Panc1 (cell line): ENCODE data around the gene TP53BP2. TPM values are rescaled to one million over a fixed set of nuclear protein-coding genes. Genes with fewer than 3 reads are reported as not detected.

Experiments
- ATAC-seq: fragments of 200-7000 bp; cut with Tn5 transposase; 2 replicates; pipeline ENCODE4 v1.9.1; 2020; ENCODE audit warnings: mild to moderate bottlenecking, moderate library complexity
- BruUV-seq: library from RNA; stranded (reverse); fragments of 400-500 nt; replicated peaks from 2 replicates; lab custom pipeline; 2021; lab: Mats Ljungman, UMichigan
- CTCF ChIA-PET: fragments of 300-600 bp; sonication (Branson Sonifier 250); formaldehyde crosslinking; loops from one replicate; lab custom pipeline; 2022; ENCODE audit warnings: antibody characterized with exemption; lab: Charles Lee
- POLR2A ChIA-PET: fragments of 300-600 bp; sonication (Branson Sonifier 250); formaldehyde crosslinking; loops from one replicate; lab custom pipeline; 2022; ENCODE audit warnings: antibody characterized with exemption; lab: Charles Lee
- DNase-seq: peaks from one replicate; pipeline ENCODE4 v3.0.0-alpha.2; 2010; ENCODE audit warnings: low read depth, low spot score
- H3K27ac ChIP-seq: 2 replicates; pipeline ENCODE4 v1.5.1; 2011; ENCODE audit warnings: mild to moderate bottlenecking, low read length, inconsistent platforms
- H3K27me3 ChIP-seq: fragments of 200-500 bp; sonication (Bioruptor generic); 2 replicates; pipeline ENCODE4 v1.6.0; 2014; ENCODE audit warnings: low read length, inconsistent platforms; ENCODE audit not compliant: control insufficient read depth, insufficient read depth
- H3K36me3 ChIP-seq: fragments of 200-500 bp; sonication (Bioruptor generic); 2 replicates; pipeline ENCODE4 v1.5.1; 2014; ENCODE audit warnings: inconsistent platforms, mild to moderate bottlenecking, low read length, moderate library complexity; ENCODE audit not compliant: control insufficient read depth, insufficient read depth
- H3K4me1 ChIP-seq: 2 replicates; pipeline ENCODE4 v1.5.1; 2011; ENCODE audit warnings: inconsistent platforms, mild to moderate bottlenecking, low read length, moderate library complexity; ENCODE audit not compliant: control insufficient read depth, insufficient read depth
- H3K4me3 ChIP-seq, 2 experiments: 2 replicates each; pipeline ENCODE4 v1.5.1; 2011 to 2012; ENCODE audit warnings: low read depth in 2 of 2, low read length in 2 of 2, mild to moderate bottlenecking in 2 of 2, inconsistent platforms in 1 of 2, moderate library complexity in 1 of 2
- H3K9me3 ChIP-seq: fragments of 200-500 bp; sonication (Bioruptor generic); 2 replicates; pipeline ENCODE4 v1.5.1; 2014; ENCODE audit warnings: low read depth, mild to moderate bottlenecking, inconsistent platforms, low read length, moderate library complexity; ENCODE audit not compliant: control insufficient read depth, insufficient read depth
- CTCF ChIP-seq: fragments of 450-650 bp; IDR thresholded peaks from 2 replicates; pipeline ENCODE4 v1.5.1; 2017; ENCODE audit warnings: mild to moderate bottlenecking
- POLR2AphosphoS5 ChIP-seq: IDR thresholded peaks from 2 replicates; pipeline ENCODE4 v1.6.1; 2012; ENCODE audit warnings: mild to moderate bottlenecking, low read depth, low read length, moderate library complexity
- REST ChIP-seq, 2 experiments: IDR thresholded peaks; 2 replicates each; pipeline ENCODE4 v1.6.1; 2011 to 2012; ENCODE audit warnings: low read depth in 2 of 2, control low read depth in 1 of 2, low read length in 1 of 2, mild to moderate bottlenecking in 1 of 2, moderate library complexity in 1 of 2; ENCODE audit not compliant: insufficient read depth in 1 of 2
- SIN3A ChIP-seq: IDR thresholded peaks from 2 replicates; pipeline ENCODE4 v1.6.1; 2012; ENCODE audit warnings: low read depth, mild to moderate bottlenecking, low read length, moderate library complexity, borderline replicate concordance; ENCODE audit not compliant: insufficient read depth
- TCF7L2 ChIP-seq: IDR thresholded peaks from 2 replicates; pipeline ENCODE4 v1.6.1; 2011; ENCODE audit warnings: mild to moderate bottlenecking, low read depth, low read length, inconsistent platforms
- in situ Hi-C: cut with HindIII; loops from 2 replicates; pipeline ENCODE4 v1.10.0; 2016; ENCODE audit warnings: low sequenced_read_pairs, low pct_unique_long_range_greater_than_20kb
- intact Hi-C: fragments of 100-400 bp; cut with micrococcal nuclease; formaldehyde crosslinking; loops from one replicate; pipeline ENCODE4 v1.10.0; 2022; ENCODE audit not compliant: unreplicated experiment
- total RNA-seq: library from RNA; stranded (reverse); gene quantifications from one replicate; pipeline ENCODE4 v1.2.1, GENCODE V29; 2021; ENCODE audit not compliant: unreplicated experiment

TP53BP2 gene
- total RNA-seq, 1 experiment from 2014 or later = 51.4 TPM

- BruUV-seq = no TSS peak
- peaks cover 10% of the 10 kb centered on the region; the same call in 1 of the 2 replicates for H3K36me3 ChIP-seq
- H3K27ac ChIP-seq = no peak overlapping the region
- H3K27me3 ChIP-seq = no peaks in the 10 kb centered on the region
- ATAC-seq (no peak), DNase-seq (no peak)
- H3K4me3 ChIP-seq = no peak overlapping the region
- no peaks in the 10 kb centered on the region for H3K9me3 ChIP-seq
- ChIA-PET POLR2A (interaction anchor here (0.6 kb wide), 1 partner anchor 663 kb away, joined by 3 read pairs; no protein-coding TSS in a partner anchor), CTCF (no interaction called here)
- in situ Hi-C loops (no loop called here), intact Hi-C loops (no loop called here)
- peaks cover 14% of the 10 kb centered on the region for H3K4me1 ChIP-seq
- no peak for TF ChIP-seq POLR2AphosphoS5
- TF ChIP-seq CTCF = no peak
- TF ChIP-seq SIN3A = no peak
- TF ChIP-seq TCF7L2 = no peak
- no peak for TF ChIP-seq REST (IDR thresholded peaks at IDR 0.05; ENCODE audit: insufficient read depth in 1 of 2, low read depth in 2 of 2, low read length in 1 of 2)
Measured at GRCh38 chr1:223780949-223781348, 64.8 kb downstream of the TP53BP2 start.

GRCh38 chr1:223780318-223780717, 65.4 kb downstream of the TP53BP2 start:
- H3K4me3 ChIP-seq = no peak overlapping the region
- POLR2A ChIA-PET = interaction anchor here (0.6 kb wide), 1 partner anchor 664 kb away, joined by 3 read pairs; no protein-coding TSS in a partner anchor
- H3K9me3 ChIP-seq = no peaks in the 10 kb centered on the region
- TSS peak; percentile 56 for BruUV-seq
- peaks cover 12% of the 10 kb centered on the region; the same call in 1 of the 2 replicates for H3K36me3 ChIP-seq
- H3K27me3 ChIP-seq = no peaks in the 10 kb centered on the region
- DNase-seq (no peak), ATAC-seq (no peak)
- CTCF ChIA-PET = no interaction called here
- in situ Hi-C loops = no loop called here
- intact Hi-C loops = no loop called here
- H3K4me1 ChIP-seq = peaks cover 20% of the 10 kb centered on the region
- TF ChIP-seq REST (IDR thresholded peaks at IDR 0.05; ENCODE audit: insufficient read depth in 1 of 2, low read depth in 2 of 2, low read length in 1 of 2) = no peak
- no peak for TF ChIP-seq CTCF
- TF ChIP-seq SIN3A = no peak
- no peak for TF ChIP-seq TCF7L2
- TF ChIP-seq POLR2AphosphoS5 = no peak
- H3K27ac ChIP-seq = no peak overlapping the region
